Mucosa of stomach (tissue), 1 donor: ENCODE results near the gene UBE2O.

ENCODE experiments used
- H3K27me3 ChIP-seq: one replicate; pipeline ENCODE4 v1.7.0; 2013; ENCODE audit warnings: mild to moderate bottlenecking, low read length; ENCODE audit not compliant: control insufficient read depth, insufficient read depth
- H3K36me3 ChIP-seq: one replicate; pipeline ENCODE4 v1.7.0; 2013; ENCODE audit warnings: low read length; ENCODE audit not compliant: control insufficient read depth, insufficient read depth
- H3K4me1 ChIP-seq: one replicate; pipeline ENCODE4 v1.7.0; 2013; ENCODE audit warnings: mild to moderate bottlenecking, low read length; ENCODE audit not compliant: control insufficient read depth, insufficient read depth
- H3K4me3 ChIP-seq: one replicate; pipeline ENCODE4 v1.7.0; 2013; ENCODE audit warnings: low read length
- H3K9ac ChIP-seq: one replicate; pipeline ENCODE4 v1.7.0; 2013; ENCODE audit warnings: mild to moderate bottlenecking, low read length, moderate library complexity
- H3K9me3 ChIP-seq: one replicate; pipeline ENCODE4 v1.7.0; 2013; ENCODE audit warnings: mild to moderate bottlenecking, low read length, moderate library complexity; ENCODE audit not compliant: control insufficient read depth
- donor health status: Pancreatic carcinoma.

The UBE2O gene

DNA sequence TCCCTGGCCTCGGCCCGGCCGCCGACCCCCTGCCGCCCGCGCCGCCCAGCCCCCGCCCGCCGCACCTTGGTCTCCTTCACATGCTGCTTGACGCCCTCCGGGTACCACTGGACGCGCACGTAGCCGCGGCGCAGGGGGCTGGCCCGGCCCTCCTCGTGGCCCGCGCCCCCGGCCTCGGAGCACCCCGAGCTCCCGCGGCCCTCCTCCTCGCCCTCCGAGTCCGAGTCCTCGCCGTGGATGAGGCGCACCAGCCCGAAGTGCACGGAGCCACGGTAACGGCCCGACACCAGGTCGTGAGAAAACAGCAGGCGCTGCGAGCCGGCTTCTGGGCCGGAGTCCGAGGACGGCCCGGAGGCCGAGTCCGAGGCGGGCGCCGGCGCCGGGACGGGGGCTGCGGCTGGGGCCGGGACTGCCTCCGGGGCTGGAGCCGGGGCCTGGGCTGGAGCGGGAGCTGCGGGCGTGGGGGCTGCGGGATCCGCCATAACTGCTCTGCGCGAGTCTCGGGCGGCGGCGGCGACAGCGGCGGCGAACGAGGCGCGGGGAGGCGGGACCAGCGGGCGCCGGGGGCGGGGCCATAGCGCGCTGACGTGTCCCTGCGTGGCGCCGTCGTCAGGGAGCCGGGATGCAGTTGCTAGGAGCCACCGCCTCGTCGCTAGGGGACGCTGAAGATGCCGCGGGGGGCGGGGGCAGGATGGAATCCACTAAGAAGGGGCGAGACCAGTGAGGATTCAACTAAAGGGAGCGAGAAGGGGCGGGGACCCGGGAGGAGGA, at the start of gene UBE2O:
UBE2O (minus strand) TSS at position 493 of the 771 bp plus-strand sequence; CDS start at position 482, 11 bp downstream.
- Histone ChIP-seq H3K36me3 (no peaks in the 10 kb centered on the region), H3K9ac (peak within 1 kb of the TSS; percentile 68), H3K4me1 (peaks cover 6% of the 10 kb centered on the region), H3K27me3 (no peaks in the 10 kb centered on the region), H3K4me3 (peak within 1 kb of the TSS; percentile 67), H3K9me3 (no peaks in the 10 kb centered on the region)

DNA sequence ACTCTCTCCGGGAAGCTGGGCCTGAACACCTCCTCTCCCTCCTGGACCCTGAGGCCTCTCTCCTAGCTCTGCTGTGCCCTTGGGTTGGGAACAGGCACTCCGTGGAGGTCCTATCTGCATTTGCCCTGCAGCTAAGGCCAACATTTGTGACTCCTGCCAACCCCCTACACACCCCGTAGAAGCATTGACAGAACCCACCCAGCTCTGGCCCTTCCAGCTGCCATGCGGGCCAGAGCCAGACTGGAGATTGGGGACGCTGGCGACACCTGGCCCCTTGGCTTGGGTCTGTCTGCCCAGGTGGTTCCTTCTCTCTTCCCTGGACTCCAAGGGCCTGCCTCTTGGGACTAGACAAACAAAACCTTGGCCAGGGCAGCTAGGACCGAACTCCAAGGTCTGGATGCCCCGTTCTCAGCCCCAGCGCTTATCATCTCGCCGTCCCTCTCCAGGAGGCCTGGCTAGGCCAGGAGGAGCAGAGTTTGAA, 48.9 kb upstream of the UBE2O start:
- peaks cover 47% of the 10 kb centered on the region for H3K4me1 ChIP-seq
- H3K27me3 ChIP-seq, result peaks cover 4% of the 10 kb centered on the region
- H3K36me3 ChIP-seq, result no peaks in the 10 kb centered on the region
- no peaks in the 10 kb centered on the region for H3K9me3 ChIP-seq
- H3K4me3 ChIP-seq, result peak overlapping the region; percentile 47
- H3K9ac ChIP-seq, result peak overlapping the region; percentile 41

DNA sequence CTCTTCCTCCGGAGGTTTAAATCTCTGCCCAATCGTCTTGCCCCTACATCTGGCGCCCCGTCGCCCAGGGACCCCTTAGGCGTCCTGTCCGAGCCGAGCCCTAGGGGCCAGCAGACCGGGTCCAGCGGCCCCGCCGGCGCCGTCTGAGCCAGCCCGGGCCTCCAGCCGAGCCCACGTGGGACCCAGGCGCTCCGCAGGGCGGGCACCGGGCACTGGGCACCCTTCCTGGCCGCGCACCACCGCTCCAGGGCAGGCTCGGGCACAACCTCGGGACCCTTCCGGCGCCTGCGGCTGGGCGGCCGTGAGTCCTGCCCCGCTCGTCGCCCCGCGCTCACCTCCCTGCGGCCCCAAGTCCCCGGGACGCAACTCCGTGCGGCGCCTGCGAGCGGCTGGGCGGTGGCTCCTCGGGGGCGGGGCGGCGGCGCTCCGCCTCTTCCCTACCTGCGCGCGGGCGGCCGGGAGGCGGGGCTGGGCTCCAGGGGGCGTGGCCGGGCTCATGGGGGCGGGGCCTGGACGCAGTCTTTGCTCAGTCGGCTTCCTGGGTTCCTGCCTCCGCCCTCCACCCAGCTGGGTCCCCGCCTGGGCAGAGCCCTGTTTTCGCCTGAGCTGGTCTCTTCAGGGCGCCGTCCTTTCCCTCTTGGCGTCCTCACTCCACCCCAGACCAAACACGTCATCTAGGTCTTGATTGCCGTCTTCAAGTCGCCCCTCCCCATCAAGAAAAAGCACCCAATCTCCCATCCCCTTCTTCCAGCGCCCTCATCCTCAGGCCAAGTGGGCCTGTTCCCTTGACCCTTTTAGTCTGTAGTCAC, 48.3 kb upstream of the UBE2O start, which contains the start of gene RHBDF2:
RHBDF2 (minus strand) TSS at position 406 of the 809 bp plus-strand sequence. CDS start 19,899 bp downstream, outside the sequence.
- peaks cover 42% of the 10 kb centered on the region for H3K4me1 ChIP-seq
- no peaks in the 10 kb centered on the region for H3K9me3 ChIP-seq
- H3K4me3 ChIP-seq, result peak within 1 kb of the TSS; percentile 47
- no peaks in the 10 kb centered on the region for H3K36me3 ChIP-seq
- peaks cover 3% of the 10 kb centered on the region for H3K27me3 ChIP-seq
- peak within 1 kb of the TSS; percentile 78 for H3K9ac ChIP-seq

DNA sequence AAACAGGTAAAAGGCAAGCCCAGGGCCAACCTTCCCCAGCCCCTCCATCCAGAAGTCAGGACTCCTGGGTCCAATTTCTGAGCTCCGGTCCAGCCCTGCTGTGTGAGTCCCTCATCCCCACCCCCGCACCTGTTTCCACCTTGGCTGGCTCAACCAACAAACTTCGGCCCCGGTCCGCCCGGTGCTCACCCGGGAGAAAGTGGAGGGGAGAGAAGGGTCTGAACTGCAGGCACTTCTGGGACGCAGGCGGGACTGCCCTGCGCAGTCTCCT, 47.7 kb upstream of the UBE2O start:
- Histone ChIP-seq H3K4me3 (peak overlapping the region; percentile 33), H3K36me3 (no peaks in the 10 kb centered on the region), H3K9ac (peak overlapping the region; percentile 78), H3K4me1 (peaks cover 42% of the 10 kb centered on the region), H3K27me3 (no peaks in the 10 kb centered on the region), H3K9me3 (no peaks in the 10 kb centered on the region)

DNA sequence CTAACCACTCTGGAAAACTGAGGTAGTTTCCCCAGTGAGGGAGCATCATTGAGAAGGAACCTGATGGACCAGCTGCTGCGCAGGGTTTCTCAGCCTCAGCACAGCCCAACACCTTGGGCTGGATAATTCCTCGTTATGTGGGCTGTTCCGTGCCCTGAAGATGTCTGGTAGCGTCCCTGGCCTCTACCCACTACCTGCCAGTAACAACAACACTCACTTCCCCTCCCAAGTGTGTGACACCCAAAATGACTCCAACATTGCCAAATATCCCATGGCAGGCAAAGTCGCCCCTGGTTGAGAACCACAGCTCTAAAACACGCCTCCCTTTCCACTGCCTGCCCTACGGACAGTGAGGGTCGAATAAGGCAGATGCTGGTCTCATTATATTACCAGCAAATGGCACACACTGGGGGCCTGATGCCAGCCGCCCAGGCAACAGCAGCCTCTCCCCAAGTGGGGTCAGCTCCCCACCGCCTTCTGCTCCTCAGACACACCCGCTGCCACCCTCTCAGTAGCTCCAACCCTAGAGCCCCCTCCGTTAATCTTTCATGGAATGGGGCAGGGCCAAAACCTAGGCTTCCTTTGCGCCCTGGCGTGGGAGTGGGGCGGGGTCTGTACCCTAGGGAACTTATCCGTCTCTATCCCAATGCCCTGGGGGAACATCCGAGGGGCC, 47.3 kb upstream of the UBE2O start:
- Histone ChIP-seq H3K9ac (peak overlapping the region; percentile 78), H3K9me3 (no peaks in the 10 kb centered on the region), H3K4me3 (peak overlapping the region; percentile 33), H3K36me3 (no peaks in the 10 kb centered on the region), H3K27me3 (no peaks in the 10 kb centered on the region), H3K4me1 (peaks cover 42% of the 10 kb centered on the region)

DNA sequence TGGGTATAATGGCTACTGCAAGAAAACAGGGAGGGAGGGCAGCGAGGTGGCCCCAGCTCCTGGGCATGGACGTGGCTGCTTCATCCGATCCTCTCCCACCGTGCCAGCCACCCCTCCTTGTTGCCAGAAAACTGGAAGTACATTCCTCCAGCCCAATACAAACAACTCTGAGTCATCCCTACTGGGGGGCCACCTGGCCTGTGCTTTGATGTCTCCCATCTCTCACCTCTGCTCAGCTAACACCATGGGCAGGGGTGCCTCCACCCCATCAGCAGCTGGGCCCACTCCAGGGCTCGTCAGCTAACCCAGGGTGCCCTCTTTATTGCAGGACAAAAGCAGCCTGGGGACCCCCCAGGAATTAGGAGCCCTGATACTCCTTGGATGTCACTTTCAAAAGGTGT, 46.3 kb upstream of the UBE2O start:
- Histone ChIP-seq H3K9me3 (no peaks in the 10 kb centered on the region), H3K9ac (no peak overlapping the region), H3K36me3 (no peaks in the 10 kb centered on the region), H3K27me3 (no peaks in the 10 kb centered on the region), H3K4me3 (no peak overlapping the region), H3K4me1 (peaks cover 42% of the 10 kb centered on the region)

DNA sequence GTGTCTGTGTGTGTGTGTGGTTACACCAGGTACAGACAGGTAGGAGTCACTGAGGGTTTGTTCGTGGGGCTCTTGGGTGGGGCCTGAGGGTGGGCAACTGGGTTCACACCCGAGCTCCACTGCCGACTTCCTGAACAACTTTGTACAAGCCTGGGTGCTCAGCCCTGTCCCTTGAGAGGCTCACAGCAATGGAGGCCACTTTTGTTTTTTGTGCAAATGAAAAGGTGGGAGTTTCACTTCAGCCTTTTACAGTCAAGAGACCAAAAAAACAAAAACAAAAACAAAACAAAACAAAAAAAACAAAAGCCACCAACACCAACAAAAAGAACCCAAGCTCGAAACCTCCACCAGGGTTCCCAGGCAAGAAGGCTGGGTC, 45.9 kb upstream of the UBE2O start:
- peak overlapping the region; percentile 52 for H3K9ac ChIP-seq
- no peak overlapping the region for H3K4me3 ChIP-seq
- H3K36me3 ChIP-seq, result no peaks in the 10 kb centered on the region
- peaks cover 45% of the 10 kb centered on the region for H3K4me1 ChIP-seq
- H3K27me3 ChIP-seq, result no peaks in the 10 kb centered on the region
- no peaks in the 10 kb centered on the region for H3K9me3 ChIP-seq

DNA sequence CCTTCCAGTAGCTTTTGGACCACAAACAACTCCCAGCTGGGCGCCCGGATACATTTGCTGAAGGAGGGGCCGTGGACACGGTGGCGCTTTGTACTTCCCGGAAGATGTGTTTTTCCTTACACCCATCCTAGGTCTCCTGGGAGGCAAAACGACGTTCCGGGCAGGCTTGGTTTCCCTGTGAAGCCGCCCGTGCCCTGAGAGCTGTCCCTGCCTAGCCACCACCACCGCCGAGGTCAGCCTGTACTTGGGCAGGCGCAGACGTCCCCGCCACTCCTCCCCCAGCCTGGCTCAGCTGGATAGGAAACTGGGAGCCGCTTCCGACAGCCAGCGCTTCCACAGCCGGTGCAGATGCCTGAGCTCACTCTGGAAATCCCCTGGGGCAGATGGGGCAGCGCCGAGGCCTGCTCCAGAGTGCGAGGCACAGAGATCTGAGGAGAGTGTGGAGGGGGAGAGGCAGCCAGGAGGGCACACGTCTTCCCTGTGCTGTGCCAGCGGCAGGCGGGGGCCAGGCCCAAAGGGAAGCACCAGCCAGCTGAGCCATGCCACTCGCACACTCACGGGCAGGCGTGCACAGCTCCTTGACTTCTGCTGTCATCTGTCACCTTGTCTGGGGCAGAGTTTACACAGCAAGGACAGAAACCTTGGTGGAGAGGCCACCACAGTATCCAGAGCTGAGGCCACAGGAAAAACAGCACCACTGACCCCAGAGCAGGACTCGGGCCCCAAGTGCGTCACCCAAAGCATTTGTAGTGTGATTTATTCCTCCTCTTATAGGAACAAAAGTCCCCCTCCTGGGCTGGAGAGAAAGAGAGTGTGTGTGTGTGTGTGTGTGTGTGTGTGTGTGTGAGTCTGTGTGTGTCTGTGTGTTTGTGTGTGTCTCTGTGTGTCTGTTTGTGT, 45.3 kb upstream of the UBE2O start:
- Histone ChIP-seq H3K27me3 (no peaks in the 10 kb centered on the region), H3K9ac (peak overlapping the region; percentile 52), H3K36me3 (no peaks in the 10 kb centered on the region), H3K4me3 (peak overlapping the region; percentile 6), H3K9me3 (no peaks in the 10 kb centered on the region), H3K4me1 (peaks cover 52% of the 10 kb centered on the region)

DNA sequence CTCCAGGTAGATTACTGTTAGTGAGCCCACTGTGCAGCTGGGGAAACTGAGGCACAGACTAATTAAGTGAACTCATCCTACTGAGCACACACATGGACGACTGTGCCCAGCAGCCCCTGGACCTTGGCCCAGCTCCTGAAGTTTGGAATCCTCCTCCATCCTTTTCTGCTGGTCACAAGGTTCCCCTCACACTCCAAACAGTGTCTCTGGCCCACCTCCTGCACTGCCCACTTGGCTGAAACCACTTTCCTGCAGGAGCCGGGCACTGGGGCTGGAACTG, 44.7 kb upstream of the UBE2O start:
- Histone ChIP-seq H3K4me3 (no peak overlapping the region), H3K27me3 (no peaks in the 10 kb centered on the region), H3K9ac (peak overlapping the region; percentile 52), H3K9me3 (no peaks in the 10 kb centered on the region), H3K36me3 (no peaks in the 10 kb centered on the region), H3K4me1 (peaks cover 57% of the 10 kb centered on the region)

DNA sequence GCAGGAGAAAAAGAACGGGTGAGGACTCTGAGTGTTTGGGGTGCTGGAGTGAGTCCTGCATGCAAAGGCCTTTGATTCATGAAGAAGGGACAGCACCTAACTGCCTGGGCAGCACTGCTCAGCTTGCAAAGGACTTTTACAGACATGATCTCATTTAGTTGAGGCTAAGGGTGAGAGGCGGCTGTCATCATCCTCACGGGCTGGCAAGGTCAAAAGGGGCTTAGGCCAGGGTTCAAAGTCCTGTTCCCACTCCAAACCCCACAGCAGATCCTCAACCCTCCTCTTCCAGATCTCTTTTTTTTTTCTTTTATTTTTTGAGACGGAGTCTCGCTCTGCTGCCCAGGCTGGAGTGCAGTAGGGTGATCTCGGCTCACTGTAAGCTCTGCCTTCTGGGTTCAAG, 43.5 kb upstream of the UBE2O start:
- Histone ChIP-seq H3K4me1 (peaks cover 62% of the 10 kb centered on the region), H3K9me3 (no peaks in the 10 kb centered on the region), H3K4me3 (no peak overlapping the region), H3K27me3 (no peaks in the 10 kb centered on the region), H3K36me3 (no peaks in the 10 kb centered on the region), H3K9ac (no peak overlapping the region)

DNA sequence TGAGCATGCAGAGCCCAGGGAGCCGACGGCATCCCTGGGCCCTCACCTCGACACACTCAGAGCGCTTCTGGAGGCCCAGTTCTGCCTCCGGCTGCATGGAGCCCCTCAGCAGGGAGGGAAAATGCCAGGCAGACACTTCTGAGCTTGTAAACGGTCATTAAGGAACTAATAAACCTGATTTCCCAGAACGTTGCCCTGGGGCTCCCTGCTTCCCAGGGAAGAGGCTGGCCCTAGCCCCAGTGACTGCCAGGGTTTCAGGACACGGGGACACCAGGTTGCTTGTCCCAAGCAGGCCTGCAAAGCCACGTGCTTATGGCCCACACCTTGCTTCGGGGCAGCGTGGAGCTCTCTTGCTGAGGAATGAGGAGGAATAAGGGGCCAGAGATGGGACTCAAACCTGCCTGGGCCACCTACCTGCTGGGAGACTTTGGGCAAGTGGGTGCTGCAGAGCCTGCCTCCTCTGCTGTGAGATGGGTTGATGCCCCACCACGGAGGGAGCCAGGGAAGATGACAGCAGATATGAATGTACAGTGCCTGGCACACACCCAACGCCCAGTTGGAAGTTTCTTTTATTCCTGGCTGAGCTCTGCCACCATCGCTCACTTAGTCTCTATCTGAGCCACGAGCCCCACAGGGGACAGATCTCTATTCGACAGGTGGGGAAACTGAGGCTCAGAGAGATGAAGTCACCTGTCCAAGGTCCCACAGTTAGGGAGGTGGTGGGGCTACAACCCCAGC, 42.9 kb upstream of the UBE2O start:
- peaks cover 67% of the 10 kb centered on the region for H3K4me1 ChIP-seq
- H3K9ac ChIP-seq, result no peak overlapping the region
- no peaks in the 10 kb centered on the region for H3K27me3 ChIP-seq
- no peaks in the 10 kb centered on the region for H3K9me3 ChIP-seq
- H3K36me3 ChIP-seq, result no peaks in the 10 kb centered on the region
- H3K4me3 ChIP-seq, result no peak overlapping the region
